Activated effector memory CD4-positive, alpha-beta T cell treated with Interleukin-2 at 50 U/mL for 16 hours (primary cell): ENCODE measurements around the gene FCRL5.
"Not testable (repeated sequence)": the region's sequence is repeated elsewhere in the genome, so short reads cannot be mapped to it uniquely, and the experiment has no call there.

Experiments
- DNase-seq: peaks from one replicate; pipeline ENCODE4 v3.0.0-alpha.2; 2020

The FCRL5 gene

GRCh38 chr1:157521056-157521455 is 31.3 kb downstream of the FCRL5 start:
- DNase-seq: no peak

DNA sequence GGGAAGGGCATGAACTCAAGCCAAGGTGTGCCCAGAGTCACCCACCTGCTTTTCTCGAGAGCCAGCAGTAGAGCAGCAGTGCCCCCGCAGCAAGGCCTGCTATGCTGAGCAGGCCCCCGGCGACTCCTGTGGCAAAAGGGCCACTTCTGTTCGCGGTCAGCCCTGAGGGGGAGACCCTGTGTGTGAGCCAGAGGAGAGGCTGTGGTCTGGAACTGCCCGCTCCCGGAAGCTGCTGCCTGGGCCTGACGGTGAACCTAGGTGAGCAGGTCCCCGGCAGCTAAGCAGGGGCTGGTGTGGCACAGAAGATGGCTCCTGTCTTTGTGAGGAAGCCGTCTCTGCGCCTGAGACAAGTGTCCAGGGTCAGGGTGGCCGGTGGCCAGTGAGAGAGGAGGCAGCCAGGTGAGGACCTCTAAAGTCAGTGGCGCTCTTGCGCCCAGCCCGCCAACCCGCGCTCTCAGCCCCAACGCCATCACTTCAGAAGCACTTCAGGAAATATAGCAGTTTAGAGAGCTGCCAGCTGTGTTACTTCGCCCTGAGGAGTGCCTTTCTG is 31.9 kb downstream of the FCRL5 start:
- DNase-seq: no peak

GRCh38 chr1:157519451-157519850 is 32.9 kb downstream of the FCRL5 start:
- DNase-seq: no peak

DNA sequence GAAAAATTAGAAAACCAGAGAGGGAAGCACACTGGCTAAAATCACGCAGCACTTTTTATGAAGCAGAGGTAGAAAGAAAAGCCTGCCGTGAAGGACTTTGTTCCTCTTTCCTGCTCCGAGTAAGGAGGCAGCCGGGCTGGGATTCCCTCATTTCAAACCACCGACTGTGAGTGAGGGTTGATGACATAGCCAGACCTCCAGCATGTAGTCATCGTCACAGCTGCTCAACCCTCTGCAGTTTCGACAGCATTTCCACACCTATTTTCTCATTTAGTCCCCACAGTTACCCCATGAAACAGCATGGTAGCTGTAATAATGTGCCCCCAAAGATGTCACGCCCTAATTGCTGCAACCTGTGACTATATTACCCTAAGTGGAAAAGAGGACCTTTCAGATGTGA is 35.3 kb downstream of the FCRL5 start:
- no peak for DNase-seq

DNA sequence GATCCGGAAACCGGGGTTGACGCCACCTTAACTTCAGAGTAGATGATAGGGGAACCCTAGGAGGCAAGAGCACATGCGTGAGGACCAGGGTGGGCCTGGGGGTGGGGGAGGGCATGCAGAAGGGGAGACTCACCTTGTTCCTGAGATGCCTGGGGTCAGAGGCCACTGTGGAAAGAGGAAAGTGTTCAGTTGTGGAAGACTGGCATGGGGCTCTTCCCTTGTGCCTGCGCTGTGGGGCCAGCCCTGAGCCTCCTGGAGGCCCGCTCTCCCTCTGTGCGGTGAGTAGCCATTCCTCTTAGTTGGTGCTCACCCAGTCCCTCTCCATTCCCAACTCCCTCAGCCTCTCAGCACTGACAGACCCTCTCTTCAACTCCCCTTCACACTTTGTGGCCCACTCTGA is 36.6 kb downstream of the FCRL5 start:
- no peak for DNase-seq

GRCh38 chr1:157515141-157515540 is 37.2 kb downstream of the FCRL5 start:
- DNase-seq: no peak

GRCh38 chr1:157512036-157512969 is 40.0 kb downstream of the FCRL5 start:
- DNase-seq: no peak

DNA sequence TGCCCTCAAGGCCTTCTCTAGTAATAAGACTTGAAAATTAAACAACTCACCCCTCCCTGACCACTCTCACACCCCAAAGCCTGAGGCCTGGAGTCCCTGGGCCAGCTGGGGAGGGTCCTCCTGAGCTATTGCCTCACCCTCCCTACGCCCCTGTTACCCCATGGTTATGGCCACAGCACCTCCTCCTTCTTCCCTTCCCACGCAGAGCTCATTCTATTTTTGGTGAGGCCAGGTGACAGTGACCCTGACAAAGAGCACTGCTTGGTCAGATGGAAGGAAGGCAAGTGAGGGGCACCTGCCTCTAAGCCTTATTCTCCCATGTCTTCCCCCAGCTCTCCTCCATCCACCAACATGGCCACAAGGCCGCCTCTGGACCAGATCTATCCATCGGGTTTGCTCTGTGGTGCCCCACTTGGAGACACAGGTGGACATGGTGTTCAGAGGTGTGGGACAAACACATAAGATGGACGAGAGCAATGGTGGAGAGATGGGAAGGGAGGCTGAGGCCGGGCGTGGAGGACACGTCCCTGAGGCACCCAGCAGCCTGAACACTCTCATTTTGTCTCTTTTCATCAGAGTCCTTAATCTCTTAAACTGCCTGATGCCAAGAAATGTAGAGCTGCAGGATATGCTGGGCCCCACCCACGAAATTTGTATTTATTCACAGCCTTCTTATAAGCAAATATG is 42.6 kb downstream of the FCRL5 start:
- DNase-seq: no peak

DNA sequence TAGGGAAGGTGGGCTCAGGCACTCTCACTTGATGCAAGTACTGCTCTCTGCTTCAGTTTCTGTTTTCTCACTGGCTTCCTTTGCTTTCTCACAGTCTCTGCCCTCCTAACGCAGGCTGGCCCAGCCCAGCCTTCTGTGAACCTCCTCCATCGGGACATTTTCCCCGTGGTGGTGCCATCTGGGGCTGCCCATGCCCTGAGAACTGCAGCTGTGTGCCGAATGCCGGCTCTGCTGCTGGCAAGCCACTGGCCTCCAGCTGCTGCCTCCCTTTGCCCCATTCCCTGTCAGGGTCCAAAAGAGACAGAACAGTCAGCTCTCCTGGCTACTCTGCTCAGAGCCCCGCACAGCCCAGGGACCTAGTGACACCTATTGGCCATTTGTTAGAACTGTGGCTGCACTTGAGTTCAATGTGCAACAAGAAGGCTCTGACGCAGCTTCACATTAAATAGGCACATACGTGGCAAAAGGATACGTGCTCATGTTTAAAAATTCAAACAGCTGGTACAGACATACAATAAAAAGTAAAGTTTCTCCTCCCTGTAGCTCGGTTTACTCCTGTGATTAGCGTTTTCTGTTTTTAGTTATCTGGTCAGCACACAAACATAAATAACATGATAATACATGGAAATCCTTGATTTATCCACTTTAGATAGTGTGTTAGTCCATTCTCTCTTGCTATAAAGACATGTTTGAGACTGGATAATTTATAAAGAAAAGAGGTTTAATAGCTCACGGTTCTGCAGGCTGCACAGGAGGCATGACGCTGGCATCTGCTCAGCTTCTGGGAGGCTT is 46.6 kb downstream of the FCRL5 start:
- DNase-seq: no peak

DNA sequence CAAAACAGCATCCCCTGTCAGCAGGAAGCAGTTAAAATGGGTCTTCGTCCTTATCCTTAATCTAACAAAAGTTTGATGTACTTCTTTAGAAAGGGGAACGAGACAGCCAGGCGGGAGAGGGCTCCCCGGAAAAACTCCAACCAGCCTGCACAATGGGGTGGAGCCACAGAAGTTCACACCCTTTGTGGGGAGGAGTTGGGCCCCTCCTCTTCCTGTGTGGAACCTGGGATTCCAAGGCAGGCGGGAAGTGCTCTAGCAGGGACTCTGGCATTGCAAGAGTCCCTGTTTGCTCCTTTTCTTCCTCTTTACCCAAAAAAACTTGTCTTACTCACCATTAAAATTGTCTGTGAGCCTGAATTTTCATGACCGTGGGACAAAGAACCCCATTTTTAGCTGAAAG is 47.7 kb downstream of the FCRL5 start:
- DNase-seq: no peak

DNA sequence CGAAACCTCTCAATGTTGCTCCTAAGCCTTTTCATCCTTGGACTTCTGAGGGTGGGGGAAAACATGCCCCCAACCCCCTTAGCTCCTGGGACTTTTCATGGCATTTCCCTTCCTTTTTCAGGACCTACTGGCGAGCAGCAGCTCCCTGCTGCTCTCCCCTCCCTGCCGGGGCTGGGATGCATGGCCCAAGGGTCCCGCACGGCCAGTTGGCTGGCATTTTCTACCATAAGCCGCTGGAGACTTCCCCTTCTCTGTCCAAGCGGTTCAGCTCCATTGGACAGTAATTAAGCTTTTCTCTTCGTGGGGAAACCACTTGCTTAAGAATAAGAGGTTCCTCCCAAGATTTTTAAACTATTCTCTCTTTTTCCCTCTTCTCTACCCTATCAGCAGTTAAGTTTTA is 52.8 kb downstream of the FCRL5 start:
- no peak for DNase-seq

DNA sequence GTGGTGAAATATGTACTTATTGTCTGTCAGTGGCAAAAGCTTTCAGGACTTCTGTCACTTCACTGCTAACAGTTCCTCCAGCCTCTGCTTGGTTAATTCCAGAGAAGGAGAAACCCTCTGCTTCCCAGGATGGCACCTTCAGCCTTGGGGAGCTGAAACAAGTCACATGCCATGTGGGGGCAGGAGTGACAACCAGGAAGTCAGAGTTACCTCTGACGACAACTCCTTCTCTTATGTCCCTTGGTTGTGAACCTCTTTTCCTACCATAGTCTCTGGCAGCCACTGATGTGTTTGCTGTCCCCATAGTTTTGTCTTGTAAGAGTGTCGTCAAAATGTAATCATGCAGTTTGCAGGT is 53.6 kb downstream of the FCRL5 start:
- no peak for DNase-seq

- DNase-seq: no peak
Measured at GRCh38 chr1:157497987-157498735, 54.2 kb downstream of the FCRL5 start.

DNA sequence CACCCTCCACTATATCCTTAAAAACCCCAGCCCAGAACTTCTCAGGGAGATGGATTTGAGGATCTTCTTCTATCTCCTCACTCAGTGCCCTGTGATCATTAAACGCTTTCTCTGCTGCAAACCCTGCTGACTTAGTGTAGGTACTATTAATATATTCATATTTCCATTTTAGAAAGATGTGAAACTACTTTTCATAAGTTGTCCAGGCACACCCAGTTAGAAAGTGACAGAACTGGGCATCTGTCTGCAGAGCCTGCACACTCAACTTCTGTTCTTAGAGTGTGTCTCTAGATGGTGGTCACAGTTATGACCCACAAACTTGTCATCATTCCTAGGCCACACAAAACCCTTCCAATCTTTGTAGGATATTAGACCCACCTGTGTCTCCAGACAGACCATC is 55.0 kb downstream of the FCRL5 start:
- no peak for DNase-seq

DNA sequence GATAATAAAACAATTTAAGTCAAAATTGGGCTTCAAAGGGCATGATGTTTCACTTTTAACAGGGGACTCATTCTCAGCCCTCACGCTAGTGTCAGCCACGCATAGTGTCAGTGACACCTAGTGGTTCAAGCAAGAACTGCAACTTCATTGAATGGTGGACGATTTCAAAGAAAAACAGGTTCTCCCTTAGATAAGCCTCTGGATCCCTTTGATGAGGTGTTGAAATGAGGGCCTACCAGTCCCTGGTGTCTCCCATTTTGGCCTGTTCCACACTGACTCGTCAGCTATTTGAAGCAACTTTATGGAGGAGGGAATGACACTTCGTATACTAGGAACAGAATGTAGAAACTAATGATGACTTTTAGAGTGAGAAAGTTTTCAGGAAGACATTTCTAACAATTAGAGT is 56.2 kb downstream of the FCRL5 start:
- DNase-seq: no peak

DNA sequence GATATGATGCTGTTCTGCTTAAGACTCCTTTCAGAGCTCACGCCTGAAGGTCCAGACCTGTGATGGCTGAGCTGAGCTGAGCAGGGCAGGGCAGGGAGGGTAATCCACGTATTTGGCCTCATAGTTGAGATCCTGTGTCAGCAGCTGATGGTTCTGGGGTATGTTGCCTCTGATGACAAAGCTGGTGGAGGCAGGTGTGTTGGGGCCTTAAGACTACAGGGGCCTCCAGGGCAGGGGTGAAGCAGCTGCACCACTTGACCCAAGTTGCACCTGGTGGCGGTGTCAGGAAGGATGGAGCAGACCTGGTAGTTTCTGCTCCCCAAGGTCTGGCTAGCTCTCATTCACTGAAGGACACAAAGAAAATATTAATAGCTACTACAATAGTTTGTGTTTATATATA is 57.0 kb downstream of the FCRL5 start:
- DNase-seq: no peak

DNA sequence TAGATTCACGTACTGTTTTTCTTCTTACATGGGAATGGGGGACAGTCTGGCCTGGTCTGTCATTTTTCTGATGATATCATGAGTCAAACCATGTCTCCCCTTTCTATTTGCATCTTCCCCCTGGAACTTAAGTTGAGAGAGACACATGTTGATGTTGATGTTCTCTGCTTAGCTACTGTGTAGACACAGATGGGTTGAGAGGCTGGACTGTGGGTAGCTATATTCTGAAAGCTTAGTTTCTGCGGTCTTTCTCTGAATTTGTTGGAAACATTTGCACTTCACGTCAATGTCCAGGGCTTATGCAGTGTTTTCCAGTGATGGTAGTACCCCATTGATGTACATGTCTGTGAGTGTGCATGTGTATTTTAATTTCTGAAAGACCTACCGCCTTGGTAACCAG is 58.2 kb downstream of the FCRL5 start:
- no peak for DNase-seq

DNA sequence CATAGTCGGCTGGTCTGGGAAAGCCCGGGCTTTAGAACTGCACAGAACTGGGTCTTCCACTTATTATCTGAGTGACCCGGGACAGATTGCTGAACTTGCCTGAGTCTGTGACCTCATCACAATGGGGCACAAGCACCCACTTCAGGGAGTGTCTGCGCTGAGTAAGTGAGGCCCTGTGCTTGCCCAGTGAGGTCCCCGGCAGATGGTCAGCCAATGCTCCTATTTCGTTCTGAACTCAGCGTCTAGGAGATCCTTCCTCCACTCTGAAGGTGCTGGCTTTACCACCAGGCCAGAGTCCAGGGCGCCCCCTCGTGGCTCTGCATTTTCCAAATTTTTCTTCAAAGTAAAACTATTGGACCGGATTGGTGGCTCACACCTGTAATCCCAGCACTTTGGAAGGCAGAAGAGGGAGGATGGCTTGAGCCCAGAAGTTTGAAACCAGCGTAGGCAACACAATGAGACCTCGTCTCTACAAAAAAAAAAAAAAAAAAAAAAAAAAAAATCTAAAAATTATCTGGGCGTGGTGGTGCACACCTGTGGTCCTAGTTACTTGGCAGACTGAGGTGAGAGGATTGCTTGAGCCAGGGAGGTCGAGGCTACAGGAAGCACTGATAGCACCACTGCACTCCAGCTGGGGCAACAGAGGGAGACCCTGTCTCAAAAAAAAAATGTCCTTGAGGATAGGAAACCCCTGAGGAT is 61.7 kb downstream of the FCRL5 start:
- DNase-seq: no peak

DNA sequence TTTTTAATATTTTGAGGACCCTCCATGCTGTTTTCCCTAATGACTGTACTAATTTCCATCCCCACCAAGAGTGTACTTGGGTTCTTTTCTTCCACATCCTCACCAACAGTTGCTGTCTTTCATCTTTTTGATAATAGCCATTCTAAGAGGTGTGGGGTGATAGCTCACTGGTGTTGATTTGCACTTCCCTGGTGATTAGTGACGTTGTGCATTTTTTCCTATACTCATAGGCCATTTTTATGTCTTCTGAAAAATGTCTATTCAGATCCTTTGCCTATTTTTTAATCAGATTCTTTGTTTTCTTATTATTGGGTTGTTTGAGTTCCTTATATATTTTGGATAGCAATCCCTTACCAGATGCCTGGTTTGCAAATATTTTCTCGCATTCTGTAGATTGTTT is 64.2 kb downstream of the FCRL5 start:
- DNase-seq: no peak

- no peak for DNase-seq
Measured at GRCh38 chr1:157487504-157487903, 64.8 kb downstream of the FCRL5 start.

DNA sequence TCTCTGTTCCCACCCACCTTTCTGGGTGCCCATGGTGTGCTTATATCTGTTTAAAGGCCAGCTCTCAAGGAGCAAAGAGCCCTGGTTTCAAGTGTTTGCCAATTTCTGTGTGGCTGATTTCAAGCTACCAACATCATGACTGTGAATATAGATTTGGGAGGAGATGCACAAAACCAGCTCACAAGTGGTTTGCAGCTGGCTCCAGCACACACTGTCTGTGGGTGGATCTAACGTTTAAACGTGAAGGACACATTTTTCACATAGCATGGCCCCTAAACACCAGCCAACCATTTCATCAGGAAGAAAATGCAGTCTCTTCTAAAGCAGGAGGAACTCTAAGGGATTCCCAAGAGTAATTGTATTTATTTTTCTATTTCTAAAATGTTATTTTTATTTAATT is 65.2 kb downstream of the FCRL5 start:
- DNase-seq: no peak

- not testable (repeated sequence) for DNase-seq
Measured at GRCh38 chr1:157486400-157486799, 65.9 kb downstream of the FCRL5 start.
